Activated T-cell treated with anti-CD3 and anti-CD28 coated beads, Interleukin-2, amount 50 U/mL, for 1 hour (primary cell): Measurements from ENCODE around the gene CFAP410.
"Not testable (repeated sequence)": the region's sequence is repeated elsewhere in the genome, so short reads cannot be mapped to it uniquely, and the experiment has no call there.

Experiments
- DNase-seq: peaks from one replicate; pipeline ENCODE4 v3.0.0-alpha.2; 2020

CFAP410 gene

DNA sequence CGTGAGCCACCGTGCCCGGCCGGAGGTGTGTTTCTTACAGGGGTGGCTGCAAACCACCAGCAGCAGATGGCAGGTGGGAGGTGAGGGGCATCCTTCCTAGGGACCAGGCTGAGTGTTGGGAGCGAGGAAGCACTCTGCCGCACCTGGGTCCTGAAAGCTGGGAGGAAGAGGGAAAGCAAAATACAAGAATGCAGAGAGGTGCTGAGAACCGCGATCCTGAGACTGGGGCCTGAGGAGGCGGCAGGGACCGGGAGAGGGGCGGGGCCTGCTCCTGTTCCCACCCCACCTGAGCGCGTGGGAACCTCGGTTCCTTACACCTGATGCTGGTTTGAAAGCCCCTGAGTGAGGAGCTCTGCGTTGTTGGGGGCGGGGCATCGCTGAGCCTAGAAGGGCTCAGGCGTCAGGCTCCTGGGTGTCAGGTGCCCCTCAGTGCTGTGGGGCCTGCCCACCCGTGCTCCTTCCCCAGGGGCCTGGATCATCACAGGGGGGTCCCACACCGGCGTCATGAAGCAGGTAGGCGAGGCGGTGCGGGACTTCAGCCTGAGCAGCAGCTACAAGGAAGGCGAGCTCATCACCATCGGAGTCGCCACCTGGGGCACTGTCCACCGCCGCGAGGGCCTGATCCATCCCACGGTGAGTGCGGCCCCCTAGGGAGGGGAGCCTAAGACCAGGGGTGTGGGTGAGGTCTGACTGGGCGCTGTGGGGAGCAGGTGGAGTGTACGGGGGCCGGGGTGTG lies 29.7 kb upstream of the CFAP410 start:
- DNase-seq, result no peak

DNA sequence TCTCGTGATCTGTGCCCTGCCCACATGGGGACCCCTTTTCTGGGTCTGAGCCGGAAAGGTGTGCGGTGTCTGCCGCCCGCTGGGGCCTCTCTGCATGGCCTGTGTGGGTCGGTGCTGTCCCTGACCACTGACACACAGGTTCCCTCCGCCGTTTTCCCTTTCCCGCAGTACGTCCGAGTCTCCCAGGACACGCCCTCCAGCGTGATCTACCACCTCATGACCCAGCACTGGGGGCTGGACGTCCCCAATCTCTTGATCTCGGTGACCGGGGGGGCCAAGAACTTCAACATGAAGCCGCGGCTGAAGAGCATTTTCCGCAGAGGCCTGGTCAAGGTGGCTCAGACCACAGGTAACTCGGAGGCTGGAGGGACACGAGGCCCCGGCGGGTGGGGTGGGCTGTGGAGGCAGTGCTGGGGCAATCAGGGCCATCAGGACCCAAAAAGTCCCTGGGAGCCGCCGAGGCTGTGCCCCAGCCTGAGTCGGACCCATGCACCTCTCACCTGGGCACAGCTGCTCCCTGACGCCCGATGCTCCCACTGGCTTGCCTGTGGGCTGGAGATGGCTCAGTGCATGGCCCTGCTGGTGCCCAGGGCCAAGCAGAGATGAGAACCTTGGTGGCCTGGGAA lies 27.5 kb upstream of the CFAP410 start:
- peak; percentile 11 for DNase-seq

DNA sequence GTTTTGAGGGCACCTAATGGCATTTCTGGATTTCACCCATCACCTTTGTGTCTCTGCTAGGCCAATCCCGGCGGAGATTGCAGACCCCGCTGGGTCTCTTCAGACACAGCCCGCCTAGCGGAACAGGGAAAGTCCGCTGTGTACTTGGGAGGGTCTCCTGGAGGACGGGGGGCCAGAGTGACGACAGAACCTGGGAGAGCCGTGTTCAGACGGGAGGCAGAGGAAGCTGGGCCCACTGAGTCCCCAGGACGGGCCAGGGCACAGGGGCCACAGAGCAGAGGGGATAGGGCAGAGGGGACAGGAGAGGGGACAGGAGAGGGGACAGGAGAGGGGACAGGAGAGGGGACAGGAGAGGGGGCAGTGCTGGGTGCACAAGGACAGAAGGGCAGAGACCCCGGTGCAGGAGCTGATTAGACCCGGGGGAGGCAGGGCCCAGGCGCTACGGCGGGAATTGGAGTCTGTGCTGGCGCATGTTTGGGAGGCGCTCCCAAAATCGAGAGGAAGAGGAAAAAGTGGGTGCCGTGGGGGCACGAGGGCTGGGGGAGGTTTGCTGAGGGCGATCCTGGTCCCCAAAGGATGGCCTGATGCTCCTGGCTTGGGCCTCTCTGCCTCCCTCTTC lies 26.9 kb upstream of the CFAP410 start:
- peak; percentile 3 for DNase-seq

DNA sequence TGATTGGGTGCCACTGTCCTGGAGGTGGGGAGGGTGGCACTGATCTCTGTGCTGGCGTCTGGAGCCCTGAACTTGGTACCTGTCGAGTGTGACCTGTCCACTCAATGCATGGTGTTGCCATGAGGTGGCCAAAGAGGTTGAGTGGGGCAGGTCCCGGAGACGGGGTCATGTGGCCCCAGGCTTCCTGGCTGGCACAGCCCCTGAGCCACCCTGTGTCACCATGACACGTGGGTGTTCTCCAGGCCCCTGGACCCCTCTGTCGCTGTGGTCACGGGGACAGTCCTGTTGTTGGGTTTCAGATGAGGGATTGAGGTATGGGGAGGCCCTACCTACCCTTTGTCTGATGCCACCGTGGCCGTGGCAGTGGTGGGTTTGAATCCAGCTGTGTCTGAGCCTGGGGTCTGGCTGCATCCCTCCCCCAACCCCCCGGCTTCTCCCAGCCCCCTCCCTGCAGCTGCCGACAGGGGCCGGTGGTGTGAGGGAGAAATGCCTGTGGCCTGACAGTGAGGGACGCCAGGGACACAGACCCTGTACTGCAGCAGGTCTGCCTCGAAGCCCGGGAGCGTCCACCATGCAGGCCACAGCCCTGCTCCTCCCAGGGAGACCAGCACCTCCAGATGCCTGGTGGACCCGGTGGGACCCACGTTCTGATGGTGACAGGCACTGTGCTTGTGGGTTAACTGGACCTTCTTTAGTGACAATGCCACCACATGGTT lies 26.2 kb upstream of the CFAP410 start:
- peak; percentile 10 for DNase-seq

DNA sequence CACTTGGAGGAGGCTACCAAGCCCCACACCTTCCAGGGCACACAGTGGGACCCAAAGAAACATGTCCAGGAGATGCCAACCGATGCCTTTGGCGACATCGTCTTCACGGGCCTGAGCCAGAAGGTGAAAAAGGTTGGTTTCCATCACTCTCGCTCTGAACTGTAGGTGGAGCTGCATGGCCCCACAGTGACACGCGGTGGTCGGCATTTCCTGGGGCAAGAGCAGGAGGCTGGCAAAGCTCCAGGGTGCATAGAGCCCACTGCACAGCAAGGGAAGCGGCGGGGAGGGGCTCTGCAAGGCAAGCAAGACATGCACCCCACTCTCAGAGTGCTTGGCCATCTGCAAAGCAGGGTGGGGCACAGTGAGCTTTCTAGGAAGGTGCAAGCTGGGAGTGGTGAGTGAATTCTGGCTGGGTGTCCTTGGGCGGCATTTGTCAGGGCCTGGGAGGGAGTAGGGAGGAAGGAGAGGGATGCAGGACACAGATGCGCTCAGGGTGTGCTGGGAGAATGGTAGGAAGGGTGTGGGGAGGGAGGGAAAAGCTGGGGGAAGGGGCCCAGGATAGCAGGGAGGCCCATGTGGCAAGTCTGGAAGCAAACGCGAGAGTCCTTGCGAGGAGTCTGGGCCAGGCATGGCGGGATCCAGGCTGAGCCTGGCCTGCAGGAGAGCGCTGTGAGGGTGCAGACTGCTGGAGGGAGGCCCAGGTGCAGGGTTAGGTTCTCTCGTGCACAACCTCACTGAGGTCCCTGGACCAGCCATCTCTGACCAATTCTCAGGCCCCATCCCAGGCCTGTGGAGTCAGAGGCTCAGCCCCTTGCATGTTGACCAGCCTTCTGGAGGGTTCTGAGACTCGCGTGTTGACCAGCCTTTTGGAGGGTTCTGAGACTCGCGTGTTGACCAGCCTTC lies 25.2 kb upstream of the CFAP410 start:
- DNase-seq, result peak; percentile 16

DNA sequence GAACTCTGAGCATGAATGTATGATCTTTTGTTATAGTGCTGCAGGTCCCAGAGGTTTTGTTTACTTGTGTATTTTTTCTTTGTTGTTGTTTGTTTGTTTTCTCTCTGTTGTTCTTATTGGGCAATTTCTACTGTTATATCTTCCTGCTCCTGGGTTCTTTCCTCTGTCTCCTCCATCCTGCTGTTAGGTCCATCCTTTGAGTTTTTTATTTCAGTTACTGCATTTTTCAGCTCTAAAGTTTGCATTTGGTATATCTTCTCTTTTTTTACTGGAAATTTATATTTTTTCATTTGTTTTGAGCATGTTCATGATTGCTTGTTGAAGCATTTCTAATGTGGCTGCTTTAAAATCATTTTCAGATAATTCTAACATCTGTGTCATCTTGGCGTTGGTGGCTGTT lies 24.1 kb upstream of the CFAP410 start:
- DNase-seq, result no peak

DNA sequence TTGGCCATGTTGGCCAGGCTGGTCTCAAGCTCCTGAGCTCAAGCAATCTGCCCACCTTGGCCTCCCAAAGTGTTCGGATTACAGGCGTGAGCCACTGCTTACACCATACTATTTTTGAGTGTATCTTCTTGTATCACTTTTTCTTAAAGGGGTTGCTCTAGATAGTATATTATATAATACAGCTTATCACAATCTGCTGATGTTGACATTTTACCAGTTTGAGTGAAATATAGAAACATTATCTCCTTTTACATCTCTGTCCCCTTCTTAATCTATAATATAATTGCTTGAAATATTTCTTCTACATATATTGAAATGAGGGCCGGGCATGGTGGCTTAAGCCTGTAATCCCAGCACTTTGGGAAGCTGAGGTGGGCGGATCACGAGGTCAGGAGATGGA lies 22.7 kb upstream of the CFAP410 start:
- not testable (repeated sequence) for DNase-seq

DNA sequence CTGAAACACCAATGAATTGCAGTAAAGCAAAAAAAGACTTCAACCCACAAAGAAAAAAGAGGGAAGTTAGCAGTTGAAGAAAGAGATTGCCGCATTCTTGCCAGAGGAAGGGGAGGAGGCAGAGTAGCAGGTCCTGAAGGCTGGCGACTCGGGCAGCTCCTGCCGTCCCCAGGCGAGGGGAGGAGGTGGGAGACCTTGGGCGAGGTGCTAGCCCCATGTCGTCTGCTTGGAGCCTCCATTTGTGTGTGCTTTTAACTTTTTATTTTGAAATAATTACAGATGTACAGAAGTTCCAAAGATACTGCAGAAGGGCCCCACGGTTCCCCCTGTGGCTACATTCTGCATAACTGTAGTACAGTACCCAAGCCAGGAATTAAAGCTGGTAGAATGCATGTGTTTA lies 21.0 kb upstream of the CFAP410 start:
- no peak for DNase-seq

DNA sequence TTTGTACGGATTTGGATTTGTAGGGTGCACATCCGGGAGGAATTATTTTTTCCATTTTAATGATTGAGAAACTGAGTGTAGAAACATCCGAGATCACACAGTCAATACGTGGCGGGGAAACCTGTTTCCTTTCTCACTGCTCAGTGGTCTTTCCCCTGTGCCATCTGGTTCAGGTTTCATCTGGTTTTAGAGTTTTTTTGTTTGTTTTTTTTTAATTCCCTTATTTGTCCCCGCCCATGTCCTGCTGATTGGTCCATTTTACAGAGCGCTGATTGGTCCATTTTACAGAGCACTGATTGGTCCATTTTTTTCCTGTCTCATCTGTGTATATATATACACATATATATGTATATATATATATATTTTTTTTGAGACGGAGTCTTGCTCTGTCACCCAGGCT lies 20.2 kb upstream of the CFAP410 start:
- DNase-seq, result no peak

DNA sequence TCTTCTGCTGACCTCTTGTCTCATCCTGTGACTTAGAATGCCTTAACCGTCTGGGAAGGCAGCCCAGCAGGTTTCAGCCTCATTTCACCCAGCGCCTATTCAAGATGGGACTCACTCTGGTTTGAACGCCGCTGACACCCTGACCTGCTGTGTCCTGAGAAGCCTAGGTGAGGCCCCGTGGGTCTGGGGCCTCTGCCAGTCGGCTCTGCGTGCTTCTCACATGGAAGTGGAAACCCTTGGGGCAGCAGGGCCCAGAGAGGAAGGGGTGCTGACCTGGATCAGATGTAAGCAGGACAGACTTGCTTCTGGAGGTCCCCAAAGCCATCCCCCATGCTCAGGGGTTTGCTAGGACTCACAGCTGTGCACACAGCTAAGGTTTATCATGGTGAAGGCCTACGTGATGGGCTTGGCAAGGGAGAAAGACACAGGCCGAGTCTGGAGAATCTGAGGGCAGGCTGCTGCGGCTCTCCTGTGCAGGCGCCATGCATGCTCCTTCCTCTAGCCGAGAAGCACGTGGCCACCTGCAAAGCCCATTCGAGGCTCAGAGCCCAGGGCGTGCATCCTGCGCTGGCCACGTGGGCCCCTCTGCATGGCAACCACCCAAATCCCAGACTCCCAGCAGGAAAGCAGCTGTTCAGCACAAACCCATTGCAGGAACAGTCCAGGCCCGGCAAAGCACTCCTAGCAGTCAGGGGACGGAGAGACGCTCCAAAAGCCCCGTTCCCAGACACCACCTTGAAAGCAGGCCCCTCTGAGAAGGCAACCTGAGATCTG lies 18.1 kb upstream of the CFAP410 start:
- no peak for DNase-seq

DNA sequence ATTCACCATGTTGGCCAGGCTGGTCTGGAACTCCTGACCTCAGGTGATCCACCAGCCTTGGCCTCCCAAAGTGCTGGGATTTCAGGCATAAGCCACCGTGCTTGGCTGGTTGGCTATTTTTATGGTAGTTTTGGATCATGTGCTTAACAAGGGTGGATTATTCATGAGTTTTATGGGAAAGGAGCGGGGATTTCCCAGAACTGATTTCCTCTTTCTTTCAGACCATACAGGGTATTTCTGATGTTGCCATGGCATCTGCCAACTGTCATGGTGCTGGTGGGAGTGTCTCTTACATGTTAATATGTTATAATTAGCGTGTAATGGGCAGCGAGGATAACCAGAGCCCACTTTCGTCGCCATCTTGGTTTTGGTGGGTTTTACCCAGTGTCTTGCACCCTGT lies 17.4 kb upstream of the CFAP410 start:
- DNase-seq, result no peak

DNA sequence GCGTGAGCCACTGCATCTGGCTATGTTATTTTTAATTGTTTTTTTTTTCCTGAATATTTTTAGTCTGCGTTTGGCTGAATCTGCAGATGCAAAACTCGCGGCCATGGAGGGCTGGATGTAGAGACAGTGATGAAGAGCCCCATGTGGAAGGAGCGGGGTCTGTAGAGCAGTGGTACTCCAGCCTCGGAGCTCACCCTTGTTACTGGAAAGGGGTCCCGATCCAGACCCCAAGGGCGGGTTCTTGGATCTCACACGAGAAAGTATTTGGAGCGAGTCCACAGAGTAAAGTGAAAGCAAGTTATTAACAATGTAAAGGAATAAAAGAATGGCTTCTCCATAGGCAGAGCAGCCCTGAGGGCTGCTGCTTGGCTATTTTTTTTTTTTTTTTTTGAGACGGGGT lies 17.0 kb upstream of the CFAP410 start:
- DNase-seq, result no peak

DNA sequence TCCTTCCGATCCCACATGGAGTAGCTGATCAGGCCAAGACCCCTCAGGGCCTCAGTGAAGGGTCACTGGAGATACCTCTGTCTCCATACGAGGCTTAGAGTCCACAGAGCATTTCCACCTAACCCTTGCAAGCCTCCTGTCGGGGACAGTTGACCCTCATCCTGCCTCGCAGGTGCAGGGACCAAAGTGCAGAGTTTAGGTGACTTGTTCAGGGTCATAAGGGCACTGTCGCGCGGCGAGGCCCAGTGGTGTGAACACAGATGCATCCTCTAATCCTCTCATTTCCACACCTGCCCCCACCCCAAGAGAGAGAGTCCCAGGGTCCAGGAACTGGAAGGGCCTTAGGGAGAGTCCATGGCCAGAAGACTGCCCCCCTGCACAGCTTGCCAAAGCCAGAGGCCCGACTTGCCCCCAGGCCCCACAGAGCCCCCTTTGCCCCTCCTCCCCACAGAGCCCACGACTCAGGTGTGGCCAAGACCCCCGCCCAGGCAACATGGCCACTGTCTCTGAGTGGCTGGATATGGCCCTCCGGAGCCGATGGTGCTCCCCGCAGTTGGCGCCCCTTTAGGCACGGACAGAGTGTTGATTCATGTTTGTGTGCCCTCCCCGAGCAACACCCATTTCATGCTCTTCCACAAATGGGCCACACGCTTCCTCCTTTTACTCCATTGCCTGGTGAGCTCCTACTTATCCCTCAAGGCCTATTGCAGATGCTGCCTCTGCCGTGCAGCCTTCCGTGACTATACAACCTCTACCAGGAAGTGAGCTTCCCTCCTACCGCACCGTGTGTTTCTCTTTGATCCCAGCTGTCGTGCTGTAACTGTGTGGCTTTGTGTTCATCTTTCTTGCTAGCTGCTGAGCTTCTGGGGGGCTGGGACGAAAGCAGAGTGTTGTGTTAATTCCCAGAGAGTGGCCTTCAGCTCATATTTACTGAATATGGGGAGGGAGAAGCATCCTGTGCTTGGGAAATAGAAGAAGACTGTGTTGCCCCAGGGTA lies 15.9 kb upstream of the CFAP410 start:
- no peak for DNase-seq

DNA sequence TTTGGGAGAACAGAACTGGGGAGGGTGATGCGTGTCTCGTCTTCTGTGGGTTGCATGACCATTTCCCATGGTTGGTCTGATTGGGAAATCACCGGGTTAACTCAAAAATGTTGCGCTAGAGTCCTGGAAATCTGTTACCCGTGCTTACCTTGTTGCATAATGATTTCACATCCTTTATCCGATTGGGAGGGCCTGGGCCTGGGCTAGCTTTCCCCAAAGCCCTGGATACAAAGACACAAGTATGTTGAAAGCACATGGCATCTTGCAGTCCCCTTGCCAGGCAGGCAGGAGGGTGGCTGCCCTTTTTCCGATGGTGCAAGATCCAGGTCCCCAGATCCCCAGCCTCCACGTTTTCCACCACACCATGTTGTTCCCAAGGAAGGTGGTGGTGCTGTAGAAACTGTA lies 14.8 kb upstream of the CFAP410 start:
- no peak for DNase-seq

DNA sequence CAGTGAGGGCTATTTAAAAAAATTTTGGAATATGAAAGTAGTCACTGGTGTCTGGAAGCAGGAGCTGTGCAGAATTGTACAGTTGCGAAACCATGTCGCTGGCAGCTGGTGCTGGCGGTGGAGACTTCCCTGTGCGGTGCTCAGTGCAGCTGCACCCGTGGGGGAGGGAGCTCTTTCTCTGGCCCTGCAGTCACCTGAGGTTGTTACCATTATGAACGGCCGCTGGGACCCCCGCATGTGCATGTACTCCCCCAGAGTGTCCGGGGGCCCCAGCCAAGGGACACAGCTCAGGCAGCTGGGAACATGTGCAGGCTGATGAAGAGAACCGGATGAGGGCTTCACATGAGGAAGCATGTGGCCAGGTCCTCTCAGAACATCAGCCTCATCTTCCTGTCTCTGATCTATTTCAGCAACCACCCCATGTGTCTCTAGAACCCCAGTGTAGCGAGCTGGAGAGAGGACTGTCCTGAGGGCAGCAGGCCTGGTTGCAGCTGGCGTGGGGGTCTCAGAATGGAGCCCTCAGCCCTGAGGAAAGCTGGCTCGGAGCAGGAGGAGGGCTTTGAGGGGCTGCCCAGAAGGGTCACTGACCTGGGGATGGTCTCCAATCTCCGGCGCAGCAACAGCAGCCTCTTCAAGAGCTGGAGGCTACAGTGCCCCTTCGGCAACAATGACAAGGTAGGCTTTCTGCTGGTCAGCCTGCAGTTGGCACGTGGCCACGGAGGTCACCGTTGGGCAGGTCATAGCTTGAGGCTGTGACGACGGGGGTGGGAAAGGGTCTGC lies 14.2 kb upstream of the CFAP410 start, which contains the start of gene TRPM2:
TSS of gene TRPM2 (plus strand) at position 431 of the 780 bp plus-strand sequence. CDS start at position 511, 80 bp downstream.
- peak; percentile 43 for DNase-seq

DNA sequence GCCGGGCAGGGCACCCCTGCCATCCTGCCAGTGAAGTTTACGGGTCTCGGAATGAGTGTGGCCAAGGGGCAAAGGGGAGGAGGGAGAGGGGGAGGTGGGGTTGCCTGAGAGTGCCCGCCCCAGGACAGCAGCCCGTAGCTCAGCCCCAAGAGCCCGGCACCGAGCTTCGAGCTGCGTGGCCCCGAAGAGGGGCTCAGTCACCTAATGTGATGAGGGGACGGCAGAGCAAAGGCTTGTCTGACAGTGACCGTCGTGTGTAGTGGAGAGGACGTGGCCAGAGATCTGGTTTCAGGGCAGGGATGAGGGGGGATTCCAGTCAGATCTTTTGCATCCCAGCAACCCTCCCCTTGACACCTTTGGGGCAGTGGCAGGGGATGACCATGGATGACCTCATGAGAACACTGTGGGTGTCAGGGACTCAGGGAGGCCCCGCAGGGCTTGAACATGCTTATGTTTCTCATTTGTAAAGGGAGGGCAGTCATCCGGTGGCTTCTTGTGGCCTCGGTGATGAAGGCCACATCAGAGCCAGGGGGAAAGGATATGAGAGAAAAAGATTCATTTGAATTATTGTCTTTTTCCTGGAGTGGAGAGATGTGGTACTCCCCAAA lies 13.2 kb upstream of the CFAP410 start:
- DNase-seq, result no peak

DNA sequence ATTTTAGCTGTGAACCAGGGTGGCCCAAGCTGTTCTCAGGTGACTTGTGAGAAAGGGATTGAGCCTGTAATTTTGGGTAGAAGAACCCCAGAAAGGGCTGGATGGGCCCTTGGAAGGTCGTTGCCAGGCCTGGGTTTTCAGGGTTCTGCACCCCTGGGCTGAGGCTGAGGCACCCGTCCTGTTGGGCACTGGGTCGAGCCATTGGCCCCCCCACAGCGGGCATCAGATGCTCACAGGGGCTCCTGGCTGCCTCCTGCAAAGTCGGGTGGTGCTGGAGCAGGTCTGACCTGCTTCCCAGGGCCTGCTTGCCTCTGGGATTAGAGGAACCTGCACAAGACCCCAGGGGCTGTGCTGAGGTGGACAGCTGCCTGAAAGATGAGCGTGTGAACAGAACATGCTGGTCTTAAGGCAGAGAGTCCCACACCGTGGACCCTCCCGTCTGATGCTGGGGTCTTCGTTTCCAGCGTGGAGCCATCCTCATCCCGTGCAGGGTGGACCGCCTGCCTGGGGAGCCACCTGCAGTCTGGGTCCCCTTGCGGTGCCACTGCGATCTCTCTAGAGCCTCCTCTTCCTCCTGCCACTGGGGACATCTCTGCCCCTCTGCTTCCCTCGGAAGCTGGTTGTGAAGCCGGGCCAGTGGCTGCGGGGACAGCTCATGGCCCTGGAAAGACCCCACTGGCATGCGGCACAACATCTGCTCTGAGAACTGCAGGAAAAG lies 12.5 kb upstream of the CFAP410 start:
- DNase-seq, result no peak

DNA sequence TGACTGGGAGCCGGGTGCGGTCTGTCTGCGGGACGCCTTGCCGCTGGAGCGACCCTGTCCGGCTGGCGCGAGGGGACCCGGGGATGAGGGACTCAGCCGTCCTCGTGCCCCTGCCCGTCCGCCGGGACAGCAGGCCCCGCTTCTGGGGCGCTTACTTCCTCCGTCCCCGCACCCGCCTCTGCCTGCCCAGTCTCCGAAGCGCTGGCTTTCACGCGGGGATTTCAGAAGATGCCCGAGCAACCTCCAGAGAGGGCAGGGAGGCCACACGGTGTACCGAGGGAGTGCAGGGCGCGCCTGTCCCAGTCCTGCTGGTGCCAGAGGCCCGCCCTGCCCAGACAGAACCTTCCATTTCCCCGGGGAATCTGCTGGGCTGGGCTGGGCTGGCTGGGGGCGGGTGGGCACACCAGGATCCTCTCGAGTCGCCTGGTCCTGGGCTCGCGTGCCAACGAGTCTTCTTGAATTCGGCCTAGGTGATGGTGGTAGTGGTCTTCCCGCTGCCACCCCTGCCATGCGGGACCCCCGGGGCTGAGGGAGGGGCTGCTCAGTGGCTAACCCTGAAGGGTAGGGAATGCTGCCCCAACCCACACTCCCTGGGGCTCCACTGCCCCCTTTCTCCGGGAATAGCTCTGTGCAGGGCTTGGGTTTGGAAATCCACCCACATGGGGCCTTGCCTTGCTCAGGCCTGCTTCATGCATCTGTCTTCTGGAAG lies 11.7 kb upstream of the CFAP410 start:
- no peak for DNase-seq
